Neural cell (in vitro differentiated cells): ENCODE data around the gene ZNF276.

Experiments used
- CTCF ChIP-seq: fragments of 450-650 bp; IDR thresholded peaks from 2 replicates; pipeline ENCODE4 v1.5.1; 2014; ENCODE audit warnings: antibody characterized with exemption, mild to moderate bottlenecking, moderate library complexity; ENCODE audit not compliant: poor library complexity, severe bottlenecking
- EP300 ChIP-seq: fragments of 450-650 bp; conservative IDR thresholded peaks from 2 replicates; pipeline ENCODE4 v1.6.1; 2014; ENCODE audit warnings: antibody characterized with exemption, mild to moderate bottlenecking, moderate library complexity; ENCODE audit not compliant: poor library complexity, severe bottlenecking
- EZH2 ChIP-seq: fragments of 200-600, 300-800 bp; shearing (Covaris generic), sonication (generic); IDR thresholded peaks from 2 replicates; pipeline ENCODE4 v1.6.1; 2014; ENCODE audit warnings: antibody characterized with exemption, low read length, borderline replicate concordance, mild to moderate bottlenecking; ENCODE audit not compliant: insufficient read depth, poor library complexity, severe bottlenecking
- POLR2AphosphoS5 ChIP-seq: IDR thresholded peaks from 2 replicates; pipeline ENCODE4 v1.6.1; 2012
- RAD21 ChIP-seq: fragments of 450-650 bp; conservative IDR thresholded peaks from 2 replicates; pipeline ENCODE4 v1.6.1; 2014; ENCODE audit warnings: antibody characterized with exemption, mild to moderate bottlenecking, moderate library complexity
- REST ChIP-seq: IDR thresholded peaks from 2 replicates; pipeline ENCODE4 v1.6.1; 2012; ENCODE audit warnings: borderline replicate concordance
- TAF1 ChIP-seq: IDR thresholded peaks from 2 replicates; pipeline ENCODE4 v1.6.1; 2012; ENCODE audit warnings: low read depth

DNA sequence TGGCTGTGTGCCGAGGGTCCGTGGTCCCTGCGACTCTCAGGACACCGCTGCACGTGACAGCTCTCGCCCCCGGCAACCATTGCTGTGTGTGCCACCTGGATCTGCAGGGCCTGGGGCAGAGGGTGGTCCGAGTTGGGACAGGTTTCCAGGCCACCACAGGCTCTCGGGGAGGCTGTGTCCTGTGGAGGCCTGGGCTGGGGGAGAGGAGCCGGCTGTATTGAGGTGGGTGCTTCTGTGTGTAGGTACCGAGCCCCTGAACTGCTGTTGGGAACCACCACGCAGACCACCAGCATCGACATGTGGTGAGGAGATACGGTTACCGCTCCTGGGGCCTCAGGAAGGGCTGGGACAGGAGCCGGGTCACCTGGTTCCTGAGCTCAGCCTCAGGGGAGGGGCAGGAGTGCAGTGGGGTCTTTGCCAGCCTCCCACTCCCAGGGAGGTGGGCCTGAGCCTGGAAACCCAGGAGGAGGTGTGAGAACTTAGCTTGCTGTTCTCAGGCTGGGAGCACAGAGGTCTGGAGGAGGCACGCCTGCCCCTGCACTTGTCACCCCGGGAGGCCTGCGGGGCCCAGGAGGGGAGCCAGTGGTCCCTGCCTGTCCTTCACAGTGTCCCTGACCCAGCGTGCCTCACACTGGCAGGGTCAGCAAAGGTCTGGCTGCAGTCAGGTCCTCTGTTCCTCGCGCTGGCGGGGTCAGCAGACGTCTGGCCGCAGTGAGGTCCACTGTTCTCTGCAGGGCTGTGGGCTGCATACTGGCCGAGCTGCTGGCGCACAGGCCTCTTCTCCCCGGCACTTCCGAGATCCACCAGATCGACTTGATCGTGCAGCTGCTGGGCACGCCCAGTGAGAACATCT lies 27.2 kb upstream of the ZNF276 start:
- TF ChIP-seq CTCF: no peak
- TF ChIP-seq EP300: no peak
- no peak for TF ChIP-seq REST
- no peak for TF ChIP-seq TAF1
- TF ChIP-seq POLR2AphosphoS5: no peak
- TF ChIP-seq EZH2: no peak
- no peak for TF ChIP-seq RAD21
